Hematopoietic multipotent progenitor cell (in vitro differentiated cells): ENCODE measurements around the gene ALDH9A1. TPM values are rescaled to one million over a fixed set of nuclear protein-coding genes. Genes with fewer than 3 reads are reported as not detected.
"Not testable (repeated sequence)": the region's sequence is repeated elsewhere in the genome, so short reads cannot be mapped to it uniquely, and the experiment has no call there.

ENCODE experiments used
- DNase-seq, 3 donors: peaks; one replicate each; pipeline ENCODE4 v3.0.0-alpha.2; 2011 to 2015; ENCODE audit warnings: low read depth in 2 of 3, low spot score in 2 of 3
- total RNA-seq: library from RNA; depleted of rRNA; stranded (reverse); fragments of >200 nt; gene quantifications from one replicate; pipeline ENCODE4 v1.2.3, GENCODE V29; 2012

ALDH9A1 gene
- 22.9 TPM for total RNA-seq

DNA sequence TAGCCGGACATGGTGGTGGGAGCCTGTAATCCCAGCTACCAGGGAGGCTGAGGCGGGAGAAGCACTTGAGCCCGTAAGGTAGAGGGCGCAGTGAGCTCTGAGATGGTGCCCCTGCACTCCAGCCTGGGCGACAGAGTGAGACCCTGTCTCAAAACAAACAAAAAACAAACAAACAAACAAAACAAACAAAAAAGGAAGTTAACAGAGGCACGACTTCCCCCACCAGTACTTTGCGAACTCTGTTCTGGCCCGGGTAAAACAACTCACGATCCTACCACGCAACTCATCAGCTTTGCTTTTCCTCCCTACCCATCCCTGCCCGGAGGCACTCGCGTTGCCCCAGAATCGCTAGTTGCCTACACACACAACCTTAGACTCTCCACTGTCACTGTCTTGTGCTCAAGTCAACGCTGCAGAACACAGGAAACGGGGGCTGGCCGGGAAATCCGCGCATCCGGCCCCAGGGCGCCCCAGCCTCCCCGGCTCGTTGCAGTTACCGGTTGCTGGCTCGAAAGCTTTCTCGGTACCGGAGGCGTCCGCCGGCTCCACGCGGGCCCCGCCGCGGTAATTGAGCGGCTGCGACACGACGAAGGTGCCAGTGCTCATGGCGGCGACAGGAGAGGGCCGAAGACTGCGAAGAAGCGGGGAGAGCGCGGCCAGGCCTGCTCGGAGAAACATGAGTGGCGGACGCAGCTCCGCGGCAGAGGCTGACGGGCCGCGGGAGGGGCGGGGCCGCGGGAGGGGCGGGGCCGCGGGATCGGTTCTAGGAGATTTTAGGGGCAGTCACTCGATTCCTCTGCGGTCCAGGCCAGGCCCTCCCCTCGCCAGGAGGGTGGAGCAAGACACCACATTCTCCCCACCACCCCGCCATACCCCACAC is at the start of gene ALDH9A1:
TSS of gene ALDH9A1 (minus strand) at position 682 of the 880 bp plus-strand sequence. CDS start at position 678, 4 bp downstream.
- DNase-seq: peak; percentile 55 to 87 (median 82)

DNA sequence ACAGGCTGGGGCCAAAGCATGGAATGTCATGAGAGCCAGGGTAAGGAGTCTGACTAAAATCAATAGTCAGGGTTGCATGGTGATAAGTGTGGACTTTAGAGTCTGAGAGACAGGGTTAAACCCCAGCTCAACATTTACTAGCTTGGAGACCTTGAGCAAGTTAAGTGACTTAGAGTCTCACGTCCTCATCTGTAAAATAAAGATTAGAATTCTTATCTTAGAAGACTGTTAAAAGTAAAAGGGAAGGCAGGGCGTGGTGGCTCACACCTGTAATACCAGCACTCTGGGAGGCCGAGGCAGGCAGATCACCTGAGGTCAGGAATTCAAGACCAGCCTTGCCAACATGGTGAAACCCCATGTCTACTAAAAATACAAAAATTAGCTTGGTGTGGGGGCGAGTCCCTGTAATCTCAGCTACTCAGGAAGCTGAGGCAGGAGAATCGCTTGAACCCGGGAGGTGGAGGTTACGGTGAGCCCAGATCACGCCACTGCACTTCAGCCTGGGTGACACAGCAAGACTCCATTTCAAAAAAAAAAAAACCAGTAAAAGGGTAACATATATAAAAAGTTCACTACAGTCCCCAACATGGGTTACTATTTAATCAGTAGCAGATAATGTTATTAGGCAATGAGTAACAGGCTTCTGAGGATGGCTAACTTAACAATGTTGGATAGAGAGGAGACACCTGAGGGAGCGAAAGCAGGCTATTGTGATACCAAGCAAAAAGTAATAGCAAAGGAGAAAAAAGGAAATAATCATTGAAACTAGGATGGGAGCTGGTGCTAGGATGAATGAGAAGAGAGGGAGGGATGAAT is 49.5 kb upstream of the ALDH9A1 start:
- DNase-seq: no peak

DNA sequence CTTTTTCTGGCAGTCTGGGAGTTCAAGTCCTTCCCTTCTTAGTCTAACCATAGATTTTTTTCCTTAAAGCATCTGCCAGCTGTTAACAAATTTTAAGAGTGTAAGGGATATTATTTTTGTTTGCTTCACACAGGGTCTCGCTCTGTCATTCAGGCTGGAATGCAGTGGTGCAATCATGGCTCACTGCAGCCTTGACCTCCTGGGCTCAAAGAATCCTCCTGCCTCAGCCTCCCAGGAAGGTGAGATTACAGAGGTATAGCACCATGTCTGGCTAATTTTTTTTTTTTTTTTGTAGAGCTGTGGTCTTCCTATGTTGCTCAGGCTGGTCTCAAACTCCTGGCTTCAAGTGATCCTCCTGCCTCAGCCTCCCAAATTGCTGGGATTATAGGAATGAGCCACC is 46.6 kb upstream of the ALDH9A1 start:
- DNase-seq: not testable (repeated sequence)

DNA sequence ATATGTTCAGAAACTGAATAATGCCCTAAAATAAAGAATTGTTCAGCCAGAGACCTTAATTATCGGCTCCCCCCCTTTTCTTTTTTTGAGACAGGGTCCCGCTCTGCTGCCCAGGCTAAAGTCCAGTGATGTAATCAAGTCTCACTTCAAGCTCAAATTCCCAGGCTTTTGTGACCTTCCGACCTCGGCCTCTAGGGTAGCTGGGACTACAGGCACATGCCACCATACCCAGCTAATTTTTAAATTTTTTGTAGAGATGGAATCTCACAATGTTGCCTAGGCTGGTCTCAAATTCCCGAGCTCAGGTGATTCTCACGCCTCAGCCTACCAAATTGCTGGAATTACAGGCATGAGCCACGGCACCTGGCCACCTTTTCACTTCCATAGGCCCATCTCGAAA is 43.8 kb upstream of the ALDH9A1 start:
- no peak for DNase-seq

DNA sequence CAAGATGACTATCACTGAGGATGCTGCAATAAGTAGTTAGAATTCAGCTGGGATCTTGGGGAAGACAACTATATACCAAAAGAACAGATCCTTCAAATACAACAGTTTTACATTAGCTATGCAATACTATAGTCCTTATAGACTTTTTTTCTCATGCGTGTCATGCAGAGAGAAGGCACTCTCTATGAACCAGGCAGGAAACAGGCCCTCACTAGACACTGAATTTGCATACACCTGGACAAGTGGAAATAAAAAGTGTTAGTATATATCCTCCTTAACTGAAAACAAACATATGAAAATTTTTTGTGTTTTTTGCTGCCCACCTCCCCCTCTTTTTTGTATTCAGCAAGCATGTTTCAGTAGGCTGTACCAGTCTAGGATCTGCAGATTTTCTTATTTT is 40.4 kb upstream of the ALDH9A1 start:
- no peak for DNase-seq

DNA sequence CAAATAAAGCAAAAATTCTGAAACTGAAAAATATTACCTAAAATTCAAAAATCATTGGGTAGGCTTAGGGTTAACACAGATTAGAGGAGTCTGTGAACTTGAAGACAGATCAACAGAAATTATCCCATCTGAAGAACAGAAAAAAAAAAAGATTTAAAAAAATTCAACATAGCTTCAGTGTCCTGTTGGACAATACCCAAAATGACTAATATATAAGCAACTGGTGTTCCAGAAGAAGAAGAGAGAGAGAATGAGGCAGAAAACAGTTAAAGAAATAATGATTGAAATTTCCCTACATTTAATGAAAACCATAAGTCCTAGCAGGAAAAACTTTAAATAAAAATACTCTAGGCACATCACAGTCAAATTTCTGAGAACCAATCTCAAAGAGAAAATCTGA is 38.8 kb upstream of the ALDH9A1 start:
- no peak for DNase-seq

DNA sequence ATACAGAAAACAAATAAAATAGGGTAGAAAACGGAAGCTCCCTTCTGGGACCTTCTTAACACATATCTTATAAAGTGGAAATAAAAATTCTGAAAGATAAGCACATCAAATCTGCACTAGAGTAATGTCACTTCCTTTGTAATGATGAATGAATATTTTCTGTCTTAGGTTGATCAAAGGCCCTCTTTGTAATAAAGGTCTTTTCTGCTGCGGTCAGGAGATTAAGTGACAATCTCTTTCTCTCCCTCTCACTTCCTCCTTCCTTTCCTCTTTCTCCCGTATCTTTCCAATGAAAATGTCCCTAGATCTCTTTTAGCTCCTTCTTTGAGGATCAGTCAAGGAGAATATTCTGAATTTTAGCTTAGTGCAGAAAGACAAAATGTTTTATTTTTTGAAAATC is 36.5 kb upstream of the ALDH9A1 start:
- no peak for DNase-seq

DNA sequence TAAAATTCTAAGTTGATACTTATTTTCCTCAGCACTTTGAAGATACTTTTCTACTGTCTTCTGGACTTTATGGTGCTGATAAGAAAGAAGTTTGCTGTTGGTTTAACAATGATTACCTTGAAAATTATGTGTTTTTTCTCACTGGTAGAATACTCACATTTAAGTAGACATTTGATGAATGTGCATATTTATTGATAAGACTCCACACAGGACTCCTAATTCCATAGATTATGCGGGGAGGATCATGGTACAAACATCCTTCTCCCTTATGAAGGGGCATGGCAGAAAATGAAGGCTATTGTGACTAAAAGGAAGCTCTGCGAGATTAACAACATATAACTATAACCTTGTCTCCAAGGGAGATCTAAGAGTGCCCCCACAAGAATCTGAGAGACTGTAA is 28.5 kb upstream of the ALDH9A1 start:
- no peak for DNase-seq

DNA sequence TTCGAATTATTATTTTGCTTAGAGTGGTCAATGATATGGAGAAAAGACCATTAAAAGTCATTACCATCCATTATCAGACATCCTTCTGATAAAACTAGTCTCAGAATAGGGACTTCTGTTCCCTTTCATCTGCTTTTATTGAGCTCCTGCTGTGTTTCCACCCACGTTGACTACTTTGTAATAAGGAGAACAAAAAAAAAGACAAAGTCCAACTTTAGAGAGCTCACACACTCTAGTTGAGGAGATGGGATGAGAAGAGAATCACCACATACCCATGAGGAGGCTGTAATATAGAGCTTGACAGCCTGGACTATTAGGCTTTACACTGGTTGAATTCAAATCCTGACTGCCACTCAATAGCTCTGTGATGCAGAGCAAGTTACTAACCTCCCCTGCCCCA is 27.8 kb upstream of the ALDH9A1 start:
- DNase-seq: no peak

DNA sequence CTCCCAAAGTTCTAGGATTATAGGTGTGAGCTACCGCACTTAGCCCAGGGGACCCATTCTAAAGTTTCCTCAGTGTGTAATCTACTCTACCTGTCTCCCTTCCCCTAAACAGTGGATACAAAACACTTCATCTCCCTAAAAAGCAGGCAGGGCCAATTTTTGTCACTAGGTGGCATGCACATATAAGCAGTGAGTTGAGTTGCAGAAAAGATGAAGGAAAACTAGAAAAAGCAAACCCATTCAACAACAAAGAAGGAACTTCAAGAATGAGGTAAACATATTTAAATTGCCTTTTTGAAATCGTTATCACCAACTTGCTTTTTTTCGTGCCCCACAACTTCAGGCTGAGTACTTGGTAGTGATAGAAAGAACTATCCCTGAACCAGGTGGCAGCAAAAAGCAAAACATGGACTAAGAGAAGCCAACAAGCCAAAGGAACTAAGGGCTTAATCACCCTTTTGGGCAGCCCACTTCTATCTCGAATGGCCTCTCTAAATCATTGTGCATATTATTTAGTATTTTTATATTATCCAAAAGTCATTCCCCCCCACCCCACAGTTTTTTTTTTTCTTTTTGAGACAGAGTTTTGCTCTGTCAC is 19.7 kb upstream of the ALDH9A1 start:
- peak in 2 of 3 donors; percentile 57 to 83 for DNase-seq

DNA sequence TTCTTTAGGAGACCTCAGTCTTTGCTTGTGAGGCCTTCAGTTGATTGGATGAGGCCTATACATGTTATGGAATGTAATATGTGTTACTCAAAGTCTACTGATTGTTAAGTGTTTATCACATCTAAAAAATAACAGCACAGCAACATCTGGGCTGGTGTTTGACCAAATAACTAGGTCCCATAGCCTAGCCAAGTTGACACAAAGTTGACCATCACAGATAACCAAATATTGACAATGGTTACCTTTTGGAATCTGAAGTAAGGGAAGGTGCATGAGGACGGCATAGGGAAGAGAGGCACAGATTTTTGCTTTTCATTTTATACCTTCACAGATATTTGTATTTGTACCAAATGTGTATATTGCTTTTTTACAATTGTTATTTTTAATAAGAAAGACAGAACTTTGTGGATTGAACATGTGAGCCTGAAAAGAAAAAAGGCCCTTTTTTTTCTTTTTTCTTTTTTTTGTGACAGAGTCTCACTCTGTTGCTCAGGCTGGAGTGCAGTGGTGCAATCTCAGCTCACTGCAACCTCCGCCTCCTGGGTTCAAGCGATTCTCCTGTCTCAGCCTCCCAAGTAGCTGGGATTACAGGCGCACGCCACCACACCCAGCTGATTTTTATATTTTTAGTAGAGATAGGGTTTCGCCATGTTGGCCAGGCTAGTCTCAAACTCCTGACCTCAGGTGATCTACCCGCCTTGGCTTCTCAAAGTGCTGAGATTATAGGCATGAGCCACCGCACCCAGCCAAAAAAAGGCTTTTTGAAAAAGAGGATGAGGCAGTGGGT is 18.1 kb upstream of the ALDH9A1 start:
- not testable (repeated sequence) for DNase-seq

DNA sequence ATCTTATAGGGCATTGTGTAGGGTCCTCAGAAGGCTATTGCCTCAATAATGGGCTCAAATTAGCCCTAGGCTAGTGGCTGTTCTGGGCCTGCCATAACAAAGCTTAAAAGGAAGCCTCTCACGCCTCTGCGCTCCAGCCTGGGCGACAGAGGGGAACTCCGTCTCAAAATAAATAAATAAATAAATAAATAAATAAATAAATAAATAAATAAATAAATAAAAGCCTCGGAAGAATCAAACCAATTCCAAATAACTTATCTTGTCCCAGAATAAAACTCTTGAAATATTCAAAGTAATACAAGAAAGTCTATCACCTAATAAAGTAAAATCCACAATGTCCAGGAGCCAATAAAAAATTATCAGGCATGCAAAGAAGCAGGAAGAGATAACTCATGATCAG is 14.4 kb upstream of the ALDH9A1 start:
- no peak for DNase-seq

DNA sequence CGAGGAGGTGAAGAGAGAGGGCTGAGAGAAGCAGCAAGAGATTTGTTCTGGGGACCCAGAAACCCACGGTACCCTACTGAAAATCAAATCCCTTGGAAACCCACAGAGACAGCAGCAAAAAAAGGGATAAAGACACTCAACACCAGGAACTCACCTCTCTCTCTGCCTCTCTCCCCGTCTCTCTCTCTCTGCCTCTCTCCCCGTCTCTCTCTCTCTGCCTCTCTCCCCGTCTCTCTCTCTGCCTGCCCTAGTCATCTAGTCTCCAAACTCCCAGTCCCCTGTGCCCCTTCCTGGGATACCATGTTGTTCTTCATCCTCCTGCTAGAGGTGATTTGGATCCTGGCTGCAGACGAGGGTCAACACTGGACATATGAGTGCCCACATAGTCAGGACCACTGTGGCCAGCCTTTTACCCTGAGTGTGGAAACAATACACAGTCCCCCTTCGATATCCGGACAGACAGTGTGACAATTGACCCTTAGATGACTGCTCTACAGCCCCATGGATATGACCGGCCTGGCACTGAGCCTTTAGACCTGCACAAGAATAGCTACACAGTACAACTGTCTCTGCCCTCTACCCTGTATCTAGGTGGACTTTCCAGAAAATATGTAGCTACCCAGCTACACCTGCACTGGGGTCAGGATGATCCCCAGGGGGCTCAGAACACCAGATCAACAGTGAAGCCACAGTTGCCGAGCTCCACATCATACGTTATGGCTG is 9.8 kb upstream of the ALDH9A1 start:
- no peak for DNase-seq

DNA sequence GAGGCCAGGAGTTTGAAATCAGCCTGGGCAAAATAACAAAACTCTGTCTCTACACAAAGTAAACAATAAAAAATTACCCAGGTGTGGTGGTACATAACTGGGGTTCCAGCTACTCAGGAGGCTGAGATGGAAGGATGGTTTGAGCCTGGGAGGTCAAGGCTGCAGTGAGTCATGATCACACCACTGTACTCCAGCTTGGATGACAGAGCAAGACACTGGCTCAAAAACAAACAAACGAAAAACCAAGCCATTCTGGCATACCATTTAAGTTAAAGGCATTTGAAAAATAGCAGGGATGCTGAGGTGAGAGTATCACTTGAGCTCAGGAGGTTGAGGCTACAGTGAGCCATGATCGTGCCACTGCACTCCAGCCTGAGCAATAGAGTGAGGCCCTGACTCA is 5.3 kb upstream of the ALDH9A1 start:
- no peak for DNase-seq

DNA sequence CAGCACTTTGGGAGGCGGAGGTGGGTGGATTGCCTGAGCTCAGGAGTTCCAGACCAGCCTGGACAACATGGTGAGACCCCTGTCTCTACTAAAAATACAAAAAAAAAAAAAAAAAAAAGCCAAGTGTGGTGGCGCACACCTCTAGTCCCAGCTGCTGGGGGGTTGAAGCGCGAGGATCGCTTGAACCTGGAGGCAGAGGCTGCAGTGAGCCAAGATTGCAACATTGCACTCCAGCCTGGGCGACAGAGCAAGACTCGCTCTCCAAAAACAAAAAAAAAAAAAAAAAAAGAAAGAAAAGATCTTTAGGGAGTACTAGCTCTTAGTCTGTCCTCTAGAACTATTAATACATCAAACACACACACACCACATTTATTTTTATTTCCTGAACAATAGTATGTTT is 3.6 kb upstream of the ALDH9A1 start:
- DNase-seq: not testable (repeated sequence)

DNA sequence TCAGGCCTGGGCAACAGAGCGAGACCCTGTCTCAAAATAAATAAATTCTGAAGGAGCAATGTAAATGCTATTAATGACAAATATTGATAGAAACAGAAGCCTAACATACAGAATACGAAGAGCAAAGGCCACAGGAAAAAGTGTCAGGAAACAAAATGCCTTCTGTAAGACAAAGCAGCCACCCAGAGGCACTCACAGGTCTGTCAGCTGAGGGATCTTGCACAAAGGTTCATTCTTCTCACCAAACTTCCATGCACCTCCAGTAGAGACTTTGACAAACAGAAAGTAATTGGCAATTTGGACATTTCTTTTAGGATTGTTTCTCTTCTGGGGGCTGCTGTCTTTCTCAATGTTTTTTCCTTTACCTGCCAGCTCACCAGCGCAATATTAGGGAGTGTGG is 1.2 kb upstream of the ALDH9A1 start:
- DNase-seq: no peak

DNA sequence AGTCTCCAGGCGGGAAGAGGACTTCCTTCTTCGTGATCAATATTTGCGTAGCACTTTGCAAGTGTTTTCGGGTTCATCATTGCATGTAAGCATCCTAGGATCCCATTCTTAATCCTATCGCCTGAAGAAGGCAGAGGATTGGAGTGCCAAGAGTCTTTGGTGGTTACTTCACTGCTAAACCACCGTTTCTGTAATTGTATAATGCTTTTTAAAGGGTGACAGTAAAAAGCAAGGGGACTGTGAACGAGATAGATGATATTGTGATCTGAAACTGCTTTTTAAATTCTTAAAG is 345 bp upstream of the ALDH9A1 start:
- DNase-seq: no peak

DNA sequence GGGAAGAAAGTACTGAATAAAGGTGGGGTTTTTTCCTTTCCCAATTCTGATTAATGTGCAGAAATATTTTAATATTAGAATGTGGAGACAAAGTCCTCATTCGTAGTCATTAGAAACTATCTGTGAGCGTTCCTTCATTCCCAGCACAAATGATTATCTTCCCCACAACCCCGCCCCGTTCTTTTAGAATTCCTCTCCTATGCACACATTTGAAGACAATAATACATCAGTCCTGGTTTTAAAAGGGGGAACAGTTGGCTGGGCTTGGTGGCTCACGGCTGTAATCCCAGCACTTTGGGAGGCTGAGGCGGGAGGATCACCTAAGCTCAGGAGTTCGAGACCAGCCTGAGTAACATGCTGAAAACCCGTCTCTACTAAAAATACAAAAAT is 876 bp downstream of the ALDH9A1 start:
- no peak for DNase-seq

DNA sequence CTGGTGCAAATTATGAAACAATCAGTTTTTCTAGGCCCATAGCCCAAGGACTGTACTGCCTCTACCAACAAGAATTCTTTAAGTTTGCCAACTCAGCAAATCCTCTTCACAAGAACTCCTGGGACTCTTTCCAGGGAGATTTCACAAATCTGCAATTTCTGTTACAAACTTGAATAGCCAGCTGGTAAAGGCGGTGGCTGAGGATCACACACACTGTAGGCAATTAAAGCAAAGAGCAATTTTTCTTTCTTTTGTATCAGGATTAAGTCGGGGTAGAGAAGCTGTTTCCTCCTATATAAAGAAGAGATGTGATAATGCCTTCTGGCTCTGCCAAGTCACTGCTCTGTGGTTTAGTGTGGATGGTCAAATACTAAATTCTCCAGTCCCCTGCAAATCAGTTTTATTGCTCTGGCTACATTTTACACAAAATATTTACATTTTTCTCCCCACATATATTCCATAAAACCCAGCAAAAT is 1.7 kb downstream of the ALDH9A1 start:
- DNase-seq: no peak

DNA sequence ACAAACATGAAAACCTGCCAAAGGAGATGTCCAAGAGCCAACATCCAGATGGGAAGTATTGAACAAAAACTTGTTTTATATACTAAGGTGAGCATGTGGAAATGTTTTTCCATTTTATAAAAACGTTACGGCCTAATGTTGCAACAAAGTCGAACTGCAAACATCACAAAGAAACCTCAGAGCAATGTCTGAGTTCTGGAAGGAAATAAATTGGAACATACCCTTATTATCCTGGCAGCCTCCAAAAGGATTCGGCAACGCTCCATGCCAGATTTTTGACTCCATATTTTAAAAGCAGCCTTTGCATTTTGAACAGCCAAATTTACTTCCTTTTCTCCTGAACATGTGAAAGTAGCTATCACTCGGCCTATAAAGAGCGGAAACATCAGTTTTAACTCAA is 3.3 kb downstream of the ALDH9A1 start:
- DNase-seq: no peak
